ENCODE measurements around the gene ALLC.

- TF ChIP-seq CTCF (IDR thresholded peaks at IDR 0.05) (no peak), POLR2A (IDR thresholded peaks at IDR 0.05) (no peak)
Measured at GRCh38 chr2:3639015-3639630, 18.9 kb upstream of the ALLC start.
